ENCODE data around the gene TMEM106C. TPM values are rescaled to one million over a fixed set of nuclear protein-coding genes. Genes with fewer than 3 reads are reported as not detected.

TMEM106C gene
- total and polyA plus RNA-seq, 4 donors = 76.4 to 120 (median 102) TPM

- Histone ChIP-seq H3K27me3 (ENCODE audit: control insufficient read depth, insufficient read depth, low read length) (no peaks in the 10 kb centered on the region), H3K4me1 (ENCODE audit: control insufficient read depth, insufficient read depth, low read length) (peaks cover 3% of the 10 kb centered on the region), H3K27ac (ENCODE audit: low read depth, low read length) (no peak overlapping the region), H3K9me3 (ENCODE audit: control insufficient read depth, insufficient read depth, low read length) (no peaks in the 10 kb centered on the region), H3K4me3 (ENCODE audit: low read depth, low read length) (no peak overlapping the region), H3K36me3 (ENCODE audit: control insufficient read depth, insufficient read depth, low read length) (peaks cover 10% of the 10 kb centered on the region)
- no peak for DNase-seq (ENCODE audit: low read depth in 4 of 6, low spot score in 6 of 6)
- 89% methylated on average over 12 of the region's 12 CpGs for WGBS (ENCODE audit: insufficient coverage)
Measured at GRCh38 chr12:47977046-47977771, 13.8 kb downstream of the TMEM106C start.

- Histone ChIP-seq H3K27me3 (ENCODE audit: control insufficient read depth, insufficient read depth, low read length) (no peaks in the 10 kb centered on the region), H3K4me1 (ENCODE audit: control insufficient read depth, insufficient read depth, low read length) (peaks cover 3% of the 10 kb centered on the region), H3K36me3 (ENCODE audit: control insufficient read depth, insufficient read depth, low read length) (peaks cover 10% of the 10 kb centered on the region), H3K27ac (ENCODE audit: low read depth, low read length) (no peak overlapping the region), H3K4me3 (ENCODE audit: low read depth, low read length) (no peak overlapping the region), H3K9me3 (ENCODE audit: control insufficient read depth, insufficient read depth, low read length) (no peaks in the 10 kb centered on the region)
- WGBS (ENCODE audit: insufficient coverage) = 94% methylated on average over 16 of the region's 18 CpGs
- DNase-seq (ENCODE audit: low read depth in 4 of 6, low spot score in 6 of 6) = no peak
Measured at GRCh38 chr12:47977772-47978597, 14.6 kb downstream of the TMEM106C start.

GRCh38 chr12:47978598-47978873, 15.1 kb downstream of the TMEM106C start:
- Histone ChIP-seq H3K4me3 (ENCODE audit: low read depth, low read length) (no peak overlapping the region), H3K27ac (ENCODE audit: low read depth, low read length) (no peak overlapping the region), H3K4me1 (ENCODE audit: control insufficient read depth, insufficient read depth, low read length) (peaks cover 3% of the 10 kb centered on the region), H3K36me3 (ENCODE audit: control insufficient read depth, insufficient read depth, low read length) (peaks cover 12% of the 10 kb centered on the region), H3K27me3 (ENCODE audit: control insufficient read depth, insufficient read depth, low read length) (no peaks in the 10 kb centered on the region), H3K9me3 (ENCODE audit: control insufficient read depth, insufficient read depth, low read length) (no peaks in the 10 kb centered on the region)
- 90% methylated on average over 6 of the region's 7 CpGs for WGBS (ENCODE audit: insufficient coverage)
- no peak for DNase-seq (ENCODE audit: low read depth in 4 of 6, low spot score in 6 of 6)

GRCh38 chr12:47979166-47979565, 15.8 kb downstream of the TMEM106C start:
- H3K4me1 ChIP-seq (ENCODE audit: control insufficient read depth, insufficient read depth, low read length) = peaks cover 3% of the 10 kb centered on the region
- no peaks in the 10 kb centered on the region for H3K9me3 ChIP-seq (ENCODE audit: control insufficient read depth, insufficient read depth, low read length)
- no peak for DNase-seq (ENCODE audit: low read depth in 4 of 6, low spot score in 6 of 6)
- 81% methylated on average over 5 of the region's 5 CpGs for WGBS (ENCODE audit: insufficient coverage)
- peaks cover 13% of the 10 kb centered on the region for H3K36me3 ChIP-seq (ENCODE audit: control insufficient read depth, insufficient read depth, low read length)
- no peaks in the 10 kb centered on the region for H3K27me3 ChIP-seq (ENCODE audit: control insufficient read depth, insufficient read depth, low read length)
- H3K4me3 ChIP-seq (ENCODE audit: low read depth, low read length) = no peak overlapping the region
- no peak overlapping the region for H3K27ac ChIP-seq (ENCODE audit: low read depth, low read length)

- H3K9me3 ChIP-seq (ENCODE audit: control insufficient read depth, insufficient read depth, low read length) = no peaks in the 10 kb centered on the region
- no peaks in the 10 kb centered on the region for H3K27me3 ChIP-seq (ENCODE audit: control insufficient read depth, insufficient read depth, low read length)
- H3K4me1 ChIP-seq (ENCODE audit: control insufficient read depth, insufficient read depth, low read length) = peaks cover 3% of the 10 kb centered on the region
- peaks cover 15% of the 10 kb centered on the region for H3K36me3 ChIP-seq (ENCODE audit: control insufficient read depth, insufficient read depth, low read length)
- WGBS (ENCODE audit: insufficient coverage) = 90% methylated on average over 11 of the region's 11 CpGs
- DNase-seq (ENCODE audit: low read depth in 4 of 6, low spot score in 6 of 6) = no peak
- H3K4me3 ChIP-seq (ENCODE audit: low read depth, low read length) = no peak overlapping the region
- no peak overlapping the region for H3K27ac ChIP-seq (ENCODE audit: low read depth, low read length)
Measured at GRCh38 chr12:47979686-47980085, 16.3 kb downstream of the TMEM106C start.

GRCh38 chr12:47980197-47980596, 16.8 kb downstream of the TMEM106C start:
- H3K4me1 ChIP-seq (ENCODE audit: control insufficient read depth, insufficient read depth, low read length) = peaks cover 3% of the 10 kb centered on the region
- H3K9me3 ChIP-seq (ENCODE audit: control insufficient read depth, insufficient read depth, low read length) = no peaks in the 10 kb centered on the region
- H3K27me3 ChIP-seq (ENCODE audit: control insufficient read depth, insufficient read depth, low read length) = no peaks in the 10 kb centered on the region
- no peak for DNase-seq (ENCODE audit: low read depth in 4 of 6, low spot score in 6 of 6)
- 88% methylated on average over 5 of the region's 7 CpGs for WGBS (ENCODE audit: insufficient coverage)
- no peak overlapping the region for H3K4me3 ChIP-seq (ENCODE audit: low read depth, low read length)
- H3K27ac ChIP-seq (ENCODE audit: low read depth, low read length) = no peak overlapping the region
- peaks cover 15% of the 10 kb centered on the region for H3K36me3 ChIP-seq (ENCODE audit: control insufficient read depth, insufficient read depth, low read length)

GRCh38 chr12:47980779-47981495, 17.5 kb downstream of the TMEM106C start:
- no peak for DNase-seq (ENCODE audit: low read depth in 4 of 6, low spot score in 6 of 6)
- no peaks in the 10 kb centered on the region for H3K27me3 ChIP-seq (ENCODE audit: control insufficient read depth, insufficient read depth, low read length)
- no peaks in the 10 kb centered on the region for H3K9me3 ChIP-seq (ENCODE audit: control insufficient read depth, insufficient read depth, low read length)
- no peak overlapping the region for H3K27ac ChIP-seq (ENCODE audit: low read depth, low read length)
- WGBS (ENCODE audit: insufficient coverage) = 88% methylated on average over 15 of the region's 17 CpGs
- H3K4me3 ChIP-seq (ENCODE audit: low read depth, low read length) = no peak overlapping the region
- H3K4me1 ChIP-seq (ENCODE audit: control insufficient read depth, insufficient read depth, low read length) = peaks cover 3% of the 10 kb centered on the region
- H3K36me3 ChIP-seq (ENCODE audit: control insufficient read depth, insufficient read depth, low read length) = peaks cover 15% of the 10 kb centered on the region

GRCh38 chr12:47981496-47982260, 18.3 kb downstream of the TMEM106C start:
- 84% methylated on average over 17 of the region's 20 CpGs for WGBS (ENCODE audit: insufficient coverage)
- no peaks in the 10 kb centered on the region for H3K27me3 ChIP-seq (ENCODE audit: control insufficient read depth, insufficient read depth, low read length)

GRCh38 chr12:47982311-47982710, 18.9 kb downstream of the TMEM106C start:
- no peak for DNase-seq (ENCODE audit: low read depth in 4 of 6, low spot score in 6 of 6)
- WGBS (ENCODE audit: insufficient coverage) = 90% methylated on average over 2 of the region's 5 CpGs
- H3K4me1 ChIP-seq (ENCODE audit: control insufficient read depth, insufficient read depth, low read length) = peaks cover 9% of the 10 kb centered on the region
- H3K36me3 ChIP-seq (ENCODE audit: control insufficient read depth, insufficient read depth, low read length) = peaks cover 15% of the 10 kb centered on the region
- peaks cover 5% of the 10 kb centered on the region for H3K27me3 ChIP-seq (ENCODE audit: control insufficient read depth, insufficient read depth, low read length)
- no peak overlapping the region for H3K27ac ChIP-seq (ENCODE audit: low read depth, low read length)
- H3K9me3 ChIP-seq (ENCODE audit: control insufficient read depth, insufficient read depth, low read length) = no peaks in the 10 kb centered on the region
- no peak overlapping the region for H3K4me3 ChIP-seq (ENCODE audit: low read depth, low read length)

More at GRCh38 chr12:47981496-47982260, 18.3 kb downstream of the TMEM106C start:
- DNase-seq (ENCODE audit: low read depth in 4 of 6, low spot score in 6 of 6) = no peak
- Histone ChIP-seq H3K9me3 (ENCODE audit: control insufficient read depth, insufficient read depth, low read length) (no peaks in the 10 kb centered on the region), H3K4me3 (ENCODE audit: low read depth, low read length) (no peak overlapping the region), H3K4me1 (ENCODE audit: control insufficient read depth, insufficient read depth, low read length) (peaks cover 3% of the 10 kb centered on the region), H3K36me3 (ENCODE audit: control insufficient read depth, insufficient read depth, low read length) (peaks cover 15% of the 10 kb centered on the region), H3K27ac (ENCODE audit: low read depth, low read length) (no peak overlapping the region)
